IPS-11a (cell line): ENCODE results near the gene GTF3C1.
A peak's percentile ranks its signal among the peaks of the same experiment; 100 is the strongest.
"Not testable (repeated sequence)": the region's sequence is repeated elsewhere in the genome, so short reads cannot be mapped to it uniquely, and the experiment has no call there.

Experiments
- H3K4me3 ChIP-seq: one replicate; pipeline ENCODE4 v1.5.1; 2013; ENCODE audit warnings: low read depth, low read length, control low read depth

The GTF3C1 gene

GRCh38 chr16:27549746-27550581 is at the start of gene GTF3C1, which contains the start of gene KATNIP:
Gene GTF3C1 (minus strand): TSS chr16:27549913. CDS start chr16:27549890, 23 bp downstream.
Gene KATNIP (plus strand): TSS chr16:27550144. CDS start chr16:27550171, 27 bp downstream.
- H3K4me3 ChIP-seq, result peak within 1 kb of the TSS; percentile 95

GRCh38 chr16:27598931-27599565 is 49.3 kb upstream of the GTF3C1 start:
- no peak overlapping the region for H3K4me3 ChIP-seq

- H3K4me3 ChIP-seq, result no peak overlapping the region
These were observed 48.5 kb upstream of the GTF3C1 start for GRCh38 chr16:27598220-27598619.

GRCh38 chr16:27597361-27597760 is 47.6 kb upstream of the GTF3C1 start:
- H3K4me3 ChIP-seq, result no peak overlapping the region

GRCh38 chr16:27596411-27596810 is 46.7 kb upstream of the GTF3C1 start:
- H3K4me3 ChIP-seq, result no peak overlapping the region

- H3K4me3 ChIP-seq, result no peak overlapping the region
These were observed 46.3 kb upstream of the GTF3C1 start for GRCh38 chr16:27595993-27596392.

- no peak overlapping the region for H3K4me3 ChIP-seq
These were observed 45.8 kb upstream of the GTF3C1 start for GRCh38 chr16:27595475-27595874.

GRCh38 chr16:27591837-27592236 is 42.1 kb upstream of the GTF3C1 start:
- no peak overlapping the region for H3K4me3 ChIP-seq

- H3K4me3 ChIP-seq, result no peak overlapping the region
These were observed 38.3 kb upstream of the GTF3C1 start for GRCh38 chr16:27588057-27588456.

GRCh38 chr16:27586711-27587110 is 37.0 kb upstream of the GTF3C1 start:
- H3K4me3 ChIP-seq, result no peak overlapping the region

GRCh38 chr16:27585200-27585599 is 35.5 kb upstream of the GTF3C1 start:
- no peak overlapping the region for H3K4me3 ChIP-seq

- H3K4me3 ChIP-seq, result no peak overlapping the region
These were observed 33.9 kb upstream of the GTF3C1 start for GRCh38 chr16:27583634-27584033.

GRCh38 chr16:27582883-27583282 is 33.2 kb upstream of the GTF3C1 start:
- no peak overlapping the region for H3K4me3 ChIP-seq

GRCh38 chr16:27579087-27579980 is 29.6 kb upstream of the GTF3C1 start:
- H3K4me3 ChIP-seq, result no peak overlapping the region

GRCh38 chr16:27576729-27577128 is 27.0 kb upstream of the GTF3C1 start:
- H3K4me3 ChIP-seq, result no peak overlapping the region

- H3K4me3 ChIP-seq, result no peak overlapping the region
These were observed 23.0 kb upstream of the GTF3C1 start for GRCh38 chr16:27572711-27573110.

GRCh38 chr16:27571433-27572326 is 22.0 kb upstream of the GTF3C1 start:
- no peak overlapping the region for H3K4me3 ChIP-seq

GRCh38 chr16:27570986-27571385 is 21.3 kb upstream of the GTF3C1 start:
- not testable (repeated sequence) for H3K4me3 ChIP-seq

- no peak overlapping the region for H3K4me3 ChIP-seq
These were observed 18.4 kb upstream of the GTF3C1 start for GRCh38 chr16:27568077-27568476.

GRCh38 chr16:27566417-27566816 is 16.7 kb upstream of the GTF3C1 start:
- no peak overlapping the region for H3K4me3 ChIP-seq
